HepG2 (cell line): Measurements from ENCODE around the gene BMP2K. TPM values are rescaled to one million over a fixed set of nuclear protein-coding genes. Genes with fewer than 3 reads are reported as not detected.

Experiments
- BCL6 ChIP-seq: IDR thresholded peaks from 2 replicates; pipeline ENCODE4 v1.6.1; 2016; ENCODE audit warnings: missing genetic modification reagents, missing compliant biosample characterization
- CENPX ChIP-seq: sonication (generic); formaldehyde crosslinking; IDR thresholded peaks from 2 replicates; pipeline ENCODE4 v1.9.0; 2021; ENCODE audit warnings: mild to moderate bottlenecking, missing genetic modification reagents, moderate library complexity
- FOXA1 ChIP-seq, 2 experiments: fragments of 450-650 bp in 1 of 2; sonication (generic) in 1 of 2; formaldehyde crosslinking in 1 of 2; IDR thresholded peaks; 2 replicates each; pipeline versions ENCODE4 v1.4.0 to v1.6.1; 2016 to 2020; ENCODE audit warnings: missing genetic modification reagents in 1 of 2
- FOXM1 ChIP-seq: sonication (generic); formaldehyde crosslinking; IDR thresholded peaks from 2 replicates; pipeline ENCODE4 v1.5.0; 2020; ENCODE audit warnings: missing genetic modification reagents
- KMT2A ChIP-seq: sonication (generic); formaldehyde crosslinking; IDR thresholded peaks from 2 replicates; pipeline ENCODE4 v1.4.0; 2020; ENCODE audit warnings: missing genetic modification reagents
- NR3C1 ChIP-seq: sonication (generic); formaldehyde crosslinking; IDR thresholded peaks from 2 replicates; pipeline ENCODE4 v1.4.0; 2020; ENCODE audit warnings: missing genetic modification reagents
- PAWR ChIP-seq: sonication (generic); formaldehyde crosslinking; IDR thresholded peaks from 2 replicates; pipeline ENCODE4 v1.4.0; 2020; ENCODE audit warnings: missing genetic modification reagents, mild to moderate bottlenecking, borderline replicate concordance
- POLR2AphosphoS2 ChIP-seq: IDR thresholded peaks from 2 replicates; pipeline ENCODE4 v1.6.1; 2011; ENCODE audit warnings: low read depth, low read length, improper control_type of control experiment
- RFXAP ChIP-seq: sonication (generic); formaldehyde crosslinking; IDR thresholded peaks from 2 replicates; pipeline ENCODE4 v1.4.0; 2020; ENCODE audit warnings: missing genetic modification reagents, borderline replicate concordance
- YY1 ChIP-seq: IDR thresholded peaks from 2 replicates; pipeline ENCODE4 v1.6.1; 2011; ENCODE audit warnings: low read length, low read depth, moderate library complexity, mild to moderate bottlenecking; ENCODE audit not compliant: insufficient read depth, insufficient replicate concordance
- ZBTB1 ChIP-seq: sonication (generic); formaldehyde crosslinking; IDR thresholded peaks from 2 replicates; pipeline ENCODE4 v1.4.0; 2020; ENCODE audit warnings: missing genetic modification reagents, borderline replicate concordance
- ZC3H4 ChIP-seq: sonication (generic); formaldehyde crosslinking; IDR thresholded peaks from 2 replicates; pipeline ENCODE4 v1.4.0; 2020; ENCODE audit warnings: missing genetic modification reagents, borderline replicate concordance
- ZFP41 ChIP-seq: sonication (generic); formaldehyde crosslinking; IDR thresholded peaks from 2 replicates; pipeline ENCODE4 v1.4.0; 2020; ENCODE audit warnings: mild to moderate bottlenecking, missing genetic modification reagents, borderline replicate concordance
- ZNF234 ChIP-seq: sonication (generic); formaldehyde crosslinking; conservative IDR thresholded peaks from 2 replicates; pipeline ENCODE4 v1.5.1; 2020; ENCODE audit warnings: mild to moderate bottlenecking, missing genetic modification reagents
- ZNF235 ChIP-seq: sonication (generic); formaldehyde crosslinking; IDR thresholded peaks from 2 replicates; pipeline ENCODE4 v1.8.1; 2023; ENCODE audit warnings: mild to moderate bottlenecking, missing genetic modification reagents, borderline replicate concordance
- ZNF253 ChIP-seq: sonication (generic); formaldehyde crosslinking; IDR thresholded peaks from 2 replicates; pipeline ENCODE4 v1.8.0; 2022; ENCODE audit warnings: mild to moderate bottlenecking, missing genetic modification reagents, borderline replicate concordance
- ZNF335 ChIP-seq: sonication (generic); formaldehyde crosslinking; IDR thresholded peaks from 2 replicates; pipeline ENCODE4 v1.4.0; 2020; ENCODE audit warnings: missing genetic modification reagents
- ZNF550 ChIP-seq: sonication (generic); formaldehyde crosslinking; IDR thresholded peaks from 2 replicates; pipeline ENCODE4 v1.4.0; 2020; ENCODE audit warnings: mild to moderate bottlenecking, missing genetic modification reagents, borderline replicate concordance
- ZNF564 ChIP-seq: sonication (generic); formaldehyde crosslinking; IDR thresholded peaks from 2 replicates; pipeline ENCODE4 v1.8.1; 2023; ENCODE audit warnings: mild to moderate bottlenecking, missing genetic modification reagents
- ZNF616 ChIP-seq: sonication (generic); formaldehyde crosslinking; IDR thresholded peaks from 2 replicates; pipeline ENCODE4 v1.5.0; 2020; ENCODE audit warnings: low read depth, mild to moderate bottlenecking, missing genetic modification reagents
- polyA plus RNA-seq, 8 experiments: library from polyadenylated mRNA; depleted of rRNA in 3 of 8; stranded (reverse) in 7 of 8; unstranded in 1 of 8; fragments of >200 nt; fragmentation: Illumina TruSeq in 4 of 8; extraction: Trizol in 4 of 8; gene quantifications; 2 replicates each; pipeline versions ENCODE4 v1.2.1 to v1.2.3, GENCODE V29; 2011 to 2016; ENCODE audit warnings: low read depth in 4 of 8, missing spikeins in 1 of 8, mixed read lengths in 1 of 8; ENCODE audit not compliant: insufficient read depth in 1 of 8
- total RNA-seq, 5 experiments: library from RNA; depleted of rRNA; stranded (reverse); fragments of >200 nt; fragmentation: Illumina TruSeq; extraction: Trizol; gene quantifications; 2 replicates each; pipeline ENCODE4 v1.2.3, GENCODE V29; 2016; ENCODE audit warnings: low read depth in 1 of 5
- TF ChIP-seq, protein P1 (sequence below): sonication (generic); formaldehyde crosslinking; IDR thresholded peaks from 2 replicates; pipeline ENCODE4 v1.8.0; 2022; ENCODE audit warnings: missing genetic modification reagents, low read depth, mild to moderate bottlenecking, borderline replicate concordance
- TF ChIP-seq, protein P2 (sequence below): sonication (generic); formaldehyde crosslinking; IDR thresholded peaks from 2 replicates; pipeline ENCODE4 v1.4.0; 2020; ENCODE audit warnings: missing genetic modification reagents
- TF ChIP-seq, protein P3 (sequence below): sonication (generic); formaldehyde crosslinking; IDR thresholded peaks from 2 replicates; pipeline ENCODE4 v1.8.0; 2022; ENCODE audit warnings: mild to moderate bottlenecking, missing genetic modification reagents; ENCODE audit not compliant: insufficient replicate concordance
- TF ChIP-seq, protein P4 (sequence below): sonication (generic); formaldehyde crosslinking; IDR thresholded peaks from 2 replicates; pipeline ENCODE4 v1.4.0; 2020; ENCODE audit warnings: missing genetic modification reagents, borderline replicate concordance

Gene BMP2K
- total and polyA plus RNA-seq, 2 of the 13 experiments (the other 11 are each of a cell fraction or from before 2014, with no cell fraction given), result 8.6 to 15.2 TPM

DNA sequence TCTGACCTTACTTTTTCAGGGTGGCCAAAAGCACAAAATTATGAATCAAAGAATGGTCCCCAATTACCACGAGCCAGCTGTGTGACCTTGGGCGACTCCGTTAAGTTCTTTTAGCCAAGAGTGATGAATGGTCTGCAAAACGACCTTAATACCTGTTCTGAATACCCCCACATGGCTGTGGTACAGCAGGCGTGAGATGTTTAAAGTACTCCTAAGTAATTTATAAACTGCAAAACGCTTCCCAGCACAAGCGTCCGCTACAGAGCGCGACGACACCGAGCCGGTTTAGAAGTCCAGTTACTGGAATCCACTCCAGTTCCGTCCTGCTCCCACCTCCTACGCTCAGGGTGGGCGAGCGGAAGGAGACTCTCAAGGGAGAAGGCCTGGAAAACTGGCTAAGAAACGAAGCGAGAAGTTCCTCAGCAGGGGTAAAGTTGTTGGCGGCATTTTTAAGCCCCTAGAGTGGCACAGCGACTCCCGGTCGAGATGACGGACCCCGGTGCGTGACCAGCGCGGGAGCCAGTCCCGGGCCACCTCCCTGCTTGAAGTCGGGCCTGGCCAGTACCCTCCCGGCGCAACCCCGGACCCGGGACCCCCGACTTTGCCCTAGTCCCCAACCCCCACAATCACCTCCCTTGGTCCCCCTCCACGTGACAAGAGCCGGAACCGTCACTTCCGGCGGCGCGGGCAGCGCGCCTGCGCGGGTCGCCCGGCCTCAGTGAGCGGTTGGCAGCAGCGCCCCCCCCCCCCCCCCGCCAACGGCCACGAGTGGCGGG, 659 bp upstream of the BMP2K start (continued):
- TF ChIP-seq POLR2AphosphoS2, result no peak
- TF ChIP-seq ZNF235, result no peak; the same call in 1 of the 2 replicates
- TF ChIP-seq FOXM1 (CRISPR knock-in tag), result no peak
- TF ChIP-seq CENPX, result no peak
- TF ChIP-seq ZNF253 (CRISPR knock-in tag), result no peak
- TF ChIP-seq, protein P1, sequence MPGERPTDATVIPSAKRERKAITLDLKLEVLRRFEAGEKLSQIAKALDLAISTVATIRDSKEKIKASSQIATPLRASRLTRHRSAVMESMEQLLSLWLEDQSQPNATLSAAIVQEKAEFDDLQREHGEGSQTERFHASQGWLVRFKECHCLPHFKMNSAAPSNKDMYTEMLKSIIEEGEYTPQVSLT (CRISPR knock-in tag), result peak; percentile 39; the same call in 1 of the 2 replicates
- peak; percentile 69; the same call in 1 of the 2 replicates for TF ChIP-seq KMT2A
- TF ChIP-seq ZNF234 (CRISPR knock-in tag), result no peak
- no peak for TF ChIP-seq FOXA1 (IDR thresholded peaks at IDR 0.05)
- no peak for TF ChIP-seq FOXA1 (CRISPR knock-in tag; IDR thresholded peaks at IDR 0.05)
- TF ChIP-seq NR3C1 (CRISPR knock-in tag), result no peak
- TF ChIP-seq, protein P2, sequence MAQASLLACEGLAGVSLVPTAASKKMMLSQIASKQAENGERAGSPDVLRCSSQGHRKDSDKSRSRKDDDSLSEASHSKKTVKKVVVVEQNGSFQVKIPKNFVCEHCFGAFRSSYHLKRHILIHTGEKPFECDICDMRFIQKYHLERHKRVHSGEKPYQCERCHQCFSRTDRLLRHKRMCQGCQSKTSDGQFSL, result no peak
- TF ChIP-seq, protein P3, sequence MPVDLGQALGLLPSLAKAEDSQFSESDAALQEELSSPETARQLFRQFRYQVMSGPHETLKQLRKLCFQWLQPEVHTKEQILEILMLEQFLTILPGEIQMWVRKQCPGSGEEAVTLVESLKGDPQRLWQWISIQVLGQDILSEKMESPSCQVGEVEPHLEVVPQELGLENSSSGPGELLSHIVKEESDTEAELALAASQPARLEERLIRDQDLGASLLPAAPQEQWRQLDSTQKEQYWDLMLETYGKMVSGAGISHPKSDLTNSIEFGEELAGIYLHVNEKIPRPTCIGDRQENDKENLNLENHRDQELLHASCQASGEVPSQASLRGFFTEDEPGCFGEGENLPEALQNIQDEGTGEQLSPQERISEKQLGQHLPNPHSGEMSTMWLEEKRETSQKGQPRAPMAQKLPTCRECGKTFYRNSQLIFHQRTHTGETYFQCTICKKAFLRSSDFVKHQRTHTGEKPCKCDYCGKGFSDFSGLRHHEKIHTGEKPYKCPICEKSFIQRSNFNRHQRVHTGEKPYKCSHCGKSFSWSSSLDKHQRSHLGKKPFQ, result no peak
- TF ChIP-seq, protein P4, sequence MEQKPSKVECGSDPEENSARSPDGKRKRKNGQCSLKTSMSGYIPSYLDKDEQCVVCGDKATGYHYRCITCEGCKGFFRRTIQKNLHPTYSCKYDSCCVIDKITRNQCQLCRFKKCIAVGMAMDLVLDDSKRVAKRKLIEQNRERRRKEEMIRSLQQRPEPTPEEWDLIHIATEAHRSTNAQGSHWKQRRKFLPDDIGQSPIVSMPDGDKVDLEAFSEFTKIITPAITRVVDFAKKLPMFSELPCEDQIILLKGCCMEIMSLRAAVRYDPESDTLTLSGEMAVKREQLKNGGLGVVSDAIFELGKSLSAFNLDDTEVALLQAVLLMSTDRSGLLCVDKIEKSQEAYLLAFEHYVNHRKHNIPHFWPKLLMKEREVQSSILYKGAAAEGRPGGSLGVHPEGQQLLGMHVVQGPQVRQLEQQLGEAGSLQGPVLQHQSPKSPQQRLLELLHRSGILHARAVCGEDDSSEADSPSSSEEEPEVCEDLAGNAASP (CRISPR knock-in tag), result 0 out of 2 replicates have a peak, but pooled peaks have one; percentile 16
- no peak for TF ChIP-seq ZNF550
- peak; percentile 29; the same call in 1 of the 2 replicates for TF ChIP-seq ZFP41 (CRISPR knock-in tag)
- TF ChIP-seq ZNF335 (CRISPR knock-in tag), result no peak
- peak; percentile 55 for TF ChIP-seq YY1
- TF ChIP-seq ZC3H4 (CRISPR knock-in tag), result peak; percentile 86; the same call in 1 of the 2 replicates
- no peak for TF ChIP-seq ZBTB1
- no peak for TF ChIP-seq PAWR (CRISPR knock-in tag)
- TF ChIP-seq BCL6 (CRISPR knock-in tag), result no peak; the same call in 1 of the 2 replicates
- TF ChIP-seq RFXAP (CRISPR knock-in tag), result 0 out of 2 replicates have a peak, but pooled peaks have one; percentile 21
- TF ChIP-seq ZNF564, result peak; percentile 60; the same call in 1 of the 2 replicates
- 0 out of 2 replicates have a peak, but pooled peaks have one; percentile 5 for TF ChIP-seq ZNF616 (CRISPR knock-in tag)
